HepG2 (cell line): ENCODE data around the gene THUMPD1. TPM values are rescaled to one million over a fixed set of nuclear protein-coding genes. Genes with fewer than 3 reads are reported as not detected.

Experiments
- ATAC-seq: fragments of 200-7000 bp; cut with Tn5 transposase; 3 replicates; pipeline ENCODE4 v1.9.1; 2020; ENCODE audit warnings: mild to moderate bottlenecking, moderate library complexity
- BruUV-seq: library from RNA; stranded (reverse); fragments of 400-500 nt; replicated peaks from 2 replicates; lab custom pipeline; 2021; lab: Mats Ljungman, UMichigan
- CTCF ChIA-PET: fragments of 300-600 bp; formaldehyde crosslinking; extraction: SDS; loops from one replicate; lab custom pipeline; 2021; ENCODE audit warnings: low total read pairs, inconsistent platforms, low intra/inter-chr PET ratio; lab: Yijun Ruan, JAX
- POLR2A ChIA-PET: fragments of 350-600 bp; sonication (Branson Sonifier 250); formaldehyde crosslinking; loops from one replicate; lab custom pipeline; 2020; ENCODE audit warnings: antibody characterized with exemption, inconsistent platforms; lab: Yijun Ruan, JAX
- DNase-seq: peaks from one replicate; pipeline ENCODE4 v3.0.0-alpha.2; 2015; ENCODE audit warnings: low spot score
- FAIRE-seq: peaks from 3 replicates; lab custom pipeline; 2011; peaks lifted over from hg19 to GRCh38; lab: Jason Lieb, UNC
- H2AFZ ChIP-seq: one replicate; pipeline ENCODE4 v1.6.1; 2011; ENCODE audit warnings: low read length, inconsistent platforms
- H3K27ac ChIP-seq: fragments of 300-600 bp; 3 replicates; pipeline ENCODE4 v1.8.0; 2011; ENCODE audit warnings: mixed run types, mild to moderate bottlenecking, mixed read lengths, low read length, inconsistent platforms; ENCODE audit not compliant: insufficient read depth; ENCODE audit errors: extremely low read length
- H3K27me3 ChIP-seq, 2 experiments: fragments of 200-600 bp in 1 of 2; 2 replicates in 1 of 2; 3 replicates in 1 of 2; pipeline versions ENCODE4 v1.6.0 to v1.8.0; 2011; ENCODE audit warnings: low read length in 2 of 2, mild to moderate bottlenecking in 2 of 2, moderate library complexity in 2 of 2, inconsistent platforms in 1 of 2; ENCODE audit not compliant: insufficient read depth in 2 of 2, control insufficient read depth in 1 of 2
- H3K36me3 ChIP-seq, 2 experiments: fragments of 200-600 bp in 1 of 2; replicated peaks in 1 of 2; 2 replicates in 1 of 2; 3 replicates in 1 of 2; pipeline versions ENCODE4 v1.5.1 to v1.8.0; 2011; ENCODE audit warnings: low read length in 2 of 2, inconsistent platforms in 1 of 2; ENCODE audit not compliant: insufficient read depth in 2 of 2, control insufficient read depth in 1 of 2
- H3K4me1 ChIP-seq: 2 replicates; pipeline ENCODE4 v1.5.1; 2012; ENCODE audit warnings: low read length, inconsistent platforms; ENCODE audit not compliant: insufficient read depth
- H3K4me2 ChIP-seq: 2 replicates; pipeline ENCODE4 v1.6.0; 2011; ENCODE audit warnings: low read depth, low read length, inconsistent platforms
- H3K4me3 ChIP-seq, 3 experiments: fragments of 200-600 bp in 1 of 3; sonication (generic), shearing (Covaris generic) in 1 of 3; replicated peaks in 1 of 3; 2 replicates each; pipeline ENCODE4 v1.5.1; 2011 to 2016; ENCODE audit warnings: low read length in 3 of 3, inconsistent platforms in 2 of 3, low read depth in 2 of 3, mild to moderate bottlenecking in 2 of 3, control low read depth in 1 of 3, mixed read lengths in 1 of 3; ENCODE audit not compliant: insufficient read depth in 1 of 3
- H3K79me2 ChIP-seq: one replicate; pipeline ENCODE4 v1.6.1; 2011; ENCODE audit warnings: low read length, inconsistent platforms; ENCODE audit not compliant: insufficient read depth
- H3K9ac ChIP-seq: 2 replicates; pipeline ENCODE4 v1.6.0; 2011; ENCODE audit warnings: mild to moderate bottlenecking, low read depth, low read length, inconsistent platforms; ENCODE audit not compliant: insufficient read depth
- H3K9me3 ChIP-seq: 2 replicates; pipeline ENCODE4 v1.5.1; 2012; ENCODE audit warnings: mild to moderate bottlenecking, low read length
- H4K20me1 ChIP-seq: 2 replicates; pipeline ENCODE4 v1.6.0; 2011; ENCODE audit warnings: inconsistent platforms, mild to moderate bottlenecking, low read length, moderate library complexity; ENCODE audit not compliant: insufficient read depth
- EP300 ChIP-seq, 3 experiments: sonication (generic) in 1 of 3; formaldehyde crosslinking in 1 of 3; IDR thresholded peaks; 2 replicates each; pipeline versions ENCODE4 v1.5.1 to v1.6.1; 2011 to 2020; ENCODE audit warnings: low read depth in 2 of 3, low read length in 2 of 3, borderline replicate concordance in 1 of 3, improper control_type of control experiment in 1 of 3, mild to moderate bottlenecking in 1 of 3, missing genetic modification reagents in 1 of 3, moderate library complexity in 1 of 3
- HNF4A ChIP-seq: sonication (generic); formaldehyde crosslinking; IDR thresholded peaks from 2 replicates; pipeline ENCODE4 v1.4.0; 2020; ENCODE audit warnings: missing genetic modification reagents
- HNF4G ChIP-seq, 2 experiments: sonication (generic) in 1 of 2; formaldehyde crosslinking in 1 of 2; IDR thresholded peaks; 2 replicates each; pipeline versions ENCODE4 v1.4.0 to v1.6.1; 2011 to 2020; ENCODE audit warnings: borderline replicate concordance in 2 of 2, low read depth in 2 of 2, mild to moderate bottlenecking in 2 of 2, low read length in 1 of 2, missing genetic modification reagents in 1 of 2, moderate library complexity in 1 of 2
- MAFK ChIP-seq, 2 experiments: IDR thresholded peaks in 1 of 2; conservative IDR thresholded peaks in 1 of 2; 2 replicates each; pipeline ENCODE4 v1.6.1; 2011; ENCODE audit warnings: improper control_type of control experiment in 2 of 2, low read length in 2 of 2
- NCOR1 ChIP-seq: fragments of 200-600 bp; sonication (generic); IDR thresholded peaks from 2 replicates; pipeline ENCODE4 v1.7.0; 2017; ENCODE audit warnings: antibody characterized with exemption, low read length, borderline replicate concordance
- NFIB ChIP-seq: sonication (generic); formaldehyde crosslinking; IDR thresholded peaks from 2 replicates; pipeline ENCODE4 v1.9.0; 2021; ENCODE audit warnings: missing genetic modification reagents, mild to moderate bottlenecking, borderline replicate concordance
- NR2F6 ChIP-seq, 2 experiments: IDR thresholded peaks; 2 replicates each; pipeline ENCODE4 v1.6.1; 2016; ENCODE audit warnings: antibody characterized with exemption in 1 of 2, mild to moderate bottlenecking in 1 of 2
- POGZ ChIP-seq: sonication (generic); formaldehyde crosslinking; IDR thresholded peaks from 2 replicates; pipeline ENCODE4 v1.4.0; 2020; ENCODE audit warnings: mild to moderate bottlenecking, missing genetic modification reagents
- SPEN ChIP-seq: sonication (generic); formaldehyde crosslinking; IDR thresholded peaks from 2 replicates; pipeline ENCODE4 v1.5.1; 2020; ENCODE audit warnings: low read depth, mild to moderate bottlenecking, missing genetic modification reagents
- SRF ChIP-seq: IDR thresholded peaks from 2 replicates; pipeline ENCODE4 v1.6.1; 2011; ENCODE audit warnings: mild to moderate bottlenecking, low read depth, low read length, moderate library complexity
- ZMYM2 ChIP-seq: sonication (generic); formaldehyde crosslinking; IDR thresholded peaks from 2 replicates; pipeline ENCODE4 v1.8.0; 2022; ENCODE audit warnings: mild to moderate bottlenecking, missing genetic modification reagents
- ZNF20 ChIP-seq: sonication (generic); formaldehyde crosslinking; IDR thresholded peaks from 2 replicates; pipeline ENCODE4 v1.4.0; 2020; ENCODE audit warnings: mild to moderate bottlenecking, moderate library complexity, missing genetic modification reagents
- ZNF317 ChIP-seq: sonication (generic); formaldehyde crosslinking; IDR thresholded peaks from 2 replicates; pipeline ENCODE4 v1.5.0; 2020; ENCODE audit warnings: mild to moderate bottlenecking, missing genetic modification reagents
- ZNF619 ChIP-seq: sonication (generic); formaldehyde crosslinking; IDR thresholded peaks from 2 replicates; pipeline ENCODE4 v1.4.0; 2020; ENCODE audit warnings: mild to moderate bottlenecking, missing genetic modification reagents
- ZNF639 ChIP-seq: conservative IDR thresholded peaks from 2 replicates; pipeline ENCODE4 v1.6.1; 2018; ENCODE audit warnings: missing genetic modification reagents
- ZSCAN25 ChIP-seq: sonication (generic); formaldehyde crosslinking; IDR thresholded peaks from 2 replicates; pipeline ENCODE4 v1.8.0; 2022; ENCODE audit warnings: mild to moderate bottlenecking, missing genetic modification reagents
- in situ Hi-C: cut with HindIII; loops from 2 replicates; pipeline ENCODE4 v1.10.0; 2017; ENCODE audit warnings: low pct_unique_long_range_greater_than_20kb; ENCODE audit not compliant: extremely low pct_ligation_motif_present
- intact Hi-C: fragments of 100-400 bp; cut with micrococcal nuclease; formaldehyde crosslinking; loops from one replicate; pipeline ENCODE4 v1.10.0; 2022; ENCODE audit not compliant: unreplicated experiment
- polyA plus RNA-seq, 8 experiments: library from polyadenylated mRNA; depleted of rRNA in 3 of 8; stranded (reverse) in 7 of 8; unstranded in 1 of 8; fragments of >200 nt; fragmentation: Illumina TruSeq in 4 of 8; extraction: Trizol in 4 of 8; gene quantifications; 2 replicates each; pipeline versions ENCODE4 v1.2.1 to v1.2.3, GENCODE V29; 2011 to 2016; ENCODE audit warnings: low read depth in 4 of 8, missing spikeins in 1 of 8, mixed read lengths in 1 of 8; ENCODE audit not compliant: insufficient read depth in 1 of 8
- total RNA-seq, 5 experiments: library from RNA; depleted of rRNA; stranded (reverse); fragments of >200 nt; fragmentation: Illumina TruSeq; extraction: Trizol; gene quantifications; 2 replicates each; pipeline ENCODE4 v1.2.3, GENCODE V29; 2016; ENCODE audit warnings: low read depth in 1 of 5

The THUMPD1 gene
- total and polyA plus RNA-seq, 2 of the 13 experiments (the other 11 are each of a cell fraction or from before 2014, with no cell fraction given): 22.7 to 69.1 TPM

- H3K9ac ChIP-seq: no peak overlapping the region
- no peaks in the 10 kb centered on the region for H3K27me3 ChIP-seq
- no peak for FAIRE-seq
- no peak overlapping the region for H3K27ac ChIP-seq
- H3K4me3 ChIP-seq: no peak overlapping the region
- no peaks in the 10 kb centered on the region for H3K79me2 ChIP-seq
- DNase-seq: peak; percentile 15
- ChIA-PET POLR2A (no interaction called here), CTCF (no interaction called here)
- 0 out of 5 replicates have a peak, but pooled peaks cover 0 to 1% of the 10 kb centered on the region in 2 experiments for H3K36me3 ChIP-seq
- BruUV-seq: no TSS peak
- no peak overlapping the region for H2AFZ ChIP-seq
- H4K20me1 ChIP-seq: no peaks in the 10 kb centered on the region
- no peak for ATAC-seq
- peaks cover 39% of the 10 kb centered on the region for H3K4me1 ChIP-seq
- no peak overlapping the region for H3K4me2 ChIP-seq
- no peak for TF ChIP-seq ZSCAN25 (CRISPR knock-in tag)
- peak; percentile 73 for TF ChIP-seq HNF4G (IDR thresholded peaks at IDR 0.05; ENCODE audit: borderline replicate concordance, low read depth, low read length)
- TF ChIP-seq HNF4G (CRISPR knock-in tag; IDR thresholded peaks at IDR 0.05; ENCODE audit: borderline replicate concordance, low read depth): no peak
- TF ChIP-seq ZNF317: 0 out of 2 replicates have a peak, but pooled peaks have one; percentile 11
- no peak for TF ChIP-seq SPEN (CRISPR knock-in tag)
- TF ChIP-seq ZMYM2 (CRISPR knock-in tag): 0 out of 2 replicates have a peak, but pooled peaks have one; percentile 20
- TF ChIP-seq ZNF619 (CRISPR knock-in tag): no peak
- TF ChIP-seq POGZ (CRISPR knock-in tag): peak; percentile 47; the same call in 1 of the 2 replicates
- TF ChIP-seq ZNF20 (CRISPR knock-in tag): no peak
- no peak for TF ChIP-seq NFIB
- peak; percentile 72; the same call in 1 of the 2 replicates for TF ChIP-seq NCOR1
- no peak for TF ChIP-seq MAFK (conservative IDR thresholded peaks at IDR 0.05 in 1 of 2, IDR thresholded peaks at IDR 0.05 in 1 of 2; ENCODE audit: low read length in 2 of 2)
- TF ChIP-seq ZNF639 (CRISPR knock-in tag): no peak
- TF ChIP-seq HNF4A: peak; percentile 85
- TF ChIP-seq NR2F6 (IDR thresholded peaks at IDR 0.05): 0 out of 2 replicates have a peak, but pooled peaks have one; percentile 17
- TF ChIP-seq NR2F6 (CRISPR knock-in tag; IDR thresholded peaks at IDR 0.05): no peak
- peak in 1 of 2 experiments; percentile 29; a peak in 1 of 4 replicates for TF ChIP-seq EP300 (IDR thresholded peaks at IDR 0.05; ENCODE audit: low read depth in 2 of 2, low read length in 2 of 2)
- no peak for TF ChIP-seq EP300 (CRISPR knock-in tag; IDR thresholded peaks at IDR 0.05; ENCODE audit: borderline replicate concordance)
- no peak for TF ChIP-seq SRF
- peaks cover 6% of the 10 kb centered on the region for H3K9me3 ChIP-seq
- in situ Hi-C loops: no loop called here
- intact Hi-C loops: no loop called here
Measured at GRCh38 chr16:20767577-20767976, 26.0 kb upstream of the THUMPD1 start.
